ENCODE data around the gene COMT.

COMT gene

DNA sequence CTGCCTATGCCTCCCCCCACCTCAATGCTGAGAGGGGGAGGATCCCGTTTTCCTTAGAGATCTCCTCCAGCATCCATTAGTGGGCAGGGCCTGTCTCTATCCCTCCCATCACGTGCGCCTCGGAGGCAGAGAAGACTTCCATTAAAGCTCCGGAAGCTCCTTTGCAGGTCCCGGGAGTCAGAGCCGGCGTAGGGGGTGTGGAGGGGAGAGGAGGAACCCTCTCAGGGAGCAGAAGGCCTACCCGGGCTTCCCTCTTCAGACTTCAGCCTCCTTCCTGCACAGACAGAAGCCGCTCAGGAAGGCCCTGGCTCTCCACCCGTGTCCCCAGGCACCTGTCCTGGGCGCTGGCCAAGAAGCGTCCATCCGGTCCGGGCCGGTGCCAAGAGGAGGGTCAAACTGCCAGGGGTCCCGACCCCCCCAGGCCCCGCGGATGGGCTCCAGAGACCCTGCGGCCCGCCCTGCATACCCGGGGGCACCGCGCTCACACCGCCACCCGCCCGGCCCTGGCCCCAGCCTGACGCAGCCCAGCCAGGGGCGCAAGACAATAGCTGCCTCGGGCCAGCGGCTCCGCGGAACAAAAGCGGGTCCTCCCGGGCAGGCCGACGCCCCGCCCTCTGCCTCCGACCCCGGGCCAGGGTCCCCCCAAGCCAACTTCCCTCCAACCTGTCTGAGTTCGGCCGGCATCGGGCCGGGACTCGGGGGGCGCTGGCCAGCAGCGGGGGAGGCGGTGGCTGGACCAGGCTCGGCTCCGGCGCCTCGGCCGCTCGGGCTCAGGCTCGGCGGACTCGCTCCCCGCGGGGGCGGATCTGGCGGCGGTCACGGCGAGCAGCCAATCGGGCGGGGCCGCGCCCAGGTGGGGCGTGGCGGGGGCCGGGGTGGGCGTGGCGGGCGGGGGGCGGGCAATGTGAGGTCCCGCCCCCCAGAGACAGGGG lies 45.1 kb downstream of the COMT start (continued):
- TF ChIP-seq, protein P1, sequence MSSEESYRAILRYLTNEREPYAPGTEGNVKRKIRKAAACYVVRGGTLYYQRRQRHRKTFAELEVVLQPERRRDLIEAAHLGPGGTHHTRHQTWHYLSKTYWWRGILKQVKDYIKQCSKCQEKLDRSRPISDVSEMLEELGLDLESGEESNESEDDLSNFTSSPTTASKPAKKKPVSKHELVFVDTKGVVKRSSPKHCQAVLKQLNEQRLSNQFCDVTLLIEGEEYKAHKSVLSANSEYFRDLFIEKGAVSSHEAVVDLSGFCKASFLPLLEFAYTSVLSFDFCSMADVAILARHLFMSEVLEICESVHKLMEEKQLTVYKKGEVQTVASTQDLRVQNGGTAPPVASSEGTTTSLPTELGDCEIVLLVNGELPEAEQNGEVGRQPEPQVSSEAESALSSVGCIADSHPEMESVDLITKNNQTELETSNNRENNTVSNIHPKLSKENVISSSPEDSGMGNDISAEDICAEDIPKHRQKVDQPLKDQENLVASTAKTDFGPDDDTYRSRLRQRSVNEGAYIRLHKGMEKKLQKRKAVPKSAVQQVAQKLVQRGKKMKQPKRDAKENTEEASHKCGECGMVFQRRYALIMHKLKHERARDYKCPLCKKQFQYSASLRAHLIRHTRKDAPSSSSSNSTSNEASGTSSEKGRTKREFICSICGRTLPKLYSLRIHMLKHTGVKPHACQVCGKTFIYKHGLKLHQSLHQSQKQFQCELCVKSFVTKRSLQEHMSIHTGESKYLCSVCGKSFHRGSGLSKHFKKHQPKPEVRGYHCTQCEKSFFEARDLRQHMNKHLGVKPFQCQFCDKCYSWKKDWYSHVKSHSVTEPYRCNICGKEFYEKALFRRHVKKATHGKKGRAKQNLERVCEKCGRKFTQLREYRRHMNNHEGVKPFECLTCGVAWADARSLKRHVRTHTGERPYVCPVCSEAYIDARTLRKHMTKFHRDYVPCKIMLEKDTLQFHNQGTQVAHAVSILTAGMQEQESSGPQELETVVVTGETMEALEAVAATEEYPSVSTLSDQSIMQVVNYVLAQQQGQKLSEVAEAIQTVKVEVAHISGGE (tag by site-specific recombination; conservative IDR thresholded peaks at IDR 0.05; ENCODE audit: low read depth) = no peak
- TF ChIP-seq ZNF658 (tag by site-specific recombination; IDR thresholded peaks at IDR 0.05) (no peak), SP3 (tag by site-specific recombination; IDR thresholded peaks at IDR 0.05) (peak; percentile 71), YY1 (tag by site-specific recombination; IDR thresholded peaks at IDR 0.05) (no peak; the same call in 1 of the 2 replicates), OSR2 (tag by site-specific recombination; IDR thresholded peaks at IDR 0.05) (peak; percentile 87), GLIS1 (tag by site-specific recombination; IDR thresholded peaks at IDR 0.05) (no peak; the same call in 1 of the 2 replicates), ZNF23 (tag by site-specific recombination; IDR thresholded peaks at IDR 0.05; ENCODE audit: borderline replicate concordance) (no peak), KLF8 (tag by site-specific recombination; IDR thresholded peaks at IDR 0.05) (peak; percentile 72; the same call in 1 of the 2 replicates), ZNF24 (tag by site-specific recombination; IDR thresholded peaks at IDR 0.05) (no peak), ZNF121 (tag by site-specific recombination; IDR thresholded peaks at IDR 0.05) (no peak), ZNF677 (tag by site-specific recombination; IDR thresholded peaks at IDR 0.05) (no peak), ZNF571 (tag by site-specific recombination; IDR thresholded peaks at IDR 0.05) (no peak), ZEB2 (tag by site-specific recombination; IDR thresholded peaks at IDR 0.05) (peak; percentile 83), ZNF701 (tag by site-specific recombination; IDR thresholded peaks at IDR 0.05) (no peak), ZNF157 (tag by site-specific recombination; IDR thresholded peaks at IDR 0.05) (no peak), ZNF76 (tag by site-specific recombination; IDR thresholded peaks at IDR 0.05; ENCODE audit: borderline replicate concordance, low read depth) (peak; percentile 27; the same call in 1 of the 2 replicates), ZNF624 (tag by site-specific recombination; IDR thresholded peaks at IDR 0.05) (no peak), ZNF600 (tag by site-specific recombination; IDR thresholded peaks at IDR 0.05) (peak; percentile 71), ZIC2 (tag by site-specific recombination; IDR thresholded peaks at IDR 0.05) (no peak), TRIM28 (IDR thresholded peaks at IDR 0.05; ENCODE audit: borderline replicate concordance, low read length) (no peak), MYNN (tag by site-specific recombination; IDR thresholded peaks at IDR 0.05; ENCODE audit: borderline replicate concordance) (no peak)
- TF ChIP-seq, protein P2, sequence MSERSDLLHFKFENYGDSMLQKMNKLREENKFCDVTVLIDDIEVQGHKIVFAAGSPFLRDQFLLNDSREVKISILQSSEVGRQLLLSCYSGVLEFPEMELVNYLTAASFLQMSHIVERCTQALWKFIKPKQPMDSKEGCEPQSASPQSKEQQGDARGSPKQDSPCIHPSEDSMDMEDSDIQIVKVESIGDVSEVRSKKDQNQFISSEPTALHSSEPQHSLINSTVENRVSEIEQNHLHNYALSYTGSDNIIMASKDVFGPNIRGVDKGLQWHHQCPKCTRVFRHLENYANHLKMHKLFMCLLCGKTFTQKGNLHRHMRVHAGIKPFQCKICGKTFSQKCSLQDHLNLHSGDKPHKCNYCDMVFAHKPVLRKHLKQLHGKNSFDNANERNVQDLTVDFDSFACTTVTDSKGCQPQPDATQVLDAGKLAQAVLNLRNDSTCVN (tag by site-specific recombination; optimal IDR thresholded peaks at IDR 0.05) = peak; percentile 69
- TF ChIP-seq, protein P3, sequence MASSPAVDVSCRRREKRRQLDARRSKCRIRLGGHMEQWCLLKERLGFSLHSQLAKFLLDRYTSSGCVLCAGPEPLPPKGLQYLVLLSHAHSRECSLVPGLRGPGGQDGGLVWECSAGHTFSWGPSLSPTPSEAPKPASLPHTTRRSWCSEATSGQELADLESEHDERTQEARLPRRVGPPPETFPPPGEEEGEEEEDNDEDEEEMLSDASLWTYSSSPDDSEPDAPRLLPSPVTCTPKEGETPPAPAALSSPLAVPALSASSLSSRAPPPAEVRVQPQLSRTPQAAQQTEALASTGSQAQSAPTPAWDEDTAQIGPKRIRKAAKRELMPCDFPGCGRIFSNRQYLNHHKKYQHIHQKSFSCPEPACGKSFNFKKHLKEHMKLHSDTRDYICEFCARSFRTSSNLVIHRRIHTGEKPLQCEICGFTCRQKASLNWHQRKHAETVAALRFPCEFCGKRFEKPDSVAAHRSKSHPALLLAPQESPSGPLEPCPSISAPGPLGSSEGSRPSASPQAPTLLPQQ (tag by site-specific recombination; IDR thresholded peaks at IDR 0.05) = 0 out of 2 replicates have a peak, but pooled peaks have one; percentile 11
- TF ChIP-seq, protein P4, sequence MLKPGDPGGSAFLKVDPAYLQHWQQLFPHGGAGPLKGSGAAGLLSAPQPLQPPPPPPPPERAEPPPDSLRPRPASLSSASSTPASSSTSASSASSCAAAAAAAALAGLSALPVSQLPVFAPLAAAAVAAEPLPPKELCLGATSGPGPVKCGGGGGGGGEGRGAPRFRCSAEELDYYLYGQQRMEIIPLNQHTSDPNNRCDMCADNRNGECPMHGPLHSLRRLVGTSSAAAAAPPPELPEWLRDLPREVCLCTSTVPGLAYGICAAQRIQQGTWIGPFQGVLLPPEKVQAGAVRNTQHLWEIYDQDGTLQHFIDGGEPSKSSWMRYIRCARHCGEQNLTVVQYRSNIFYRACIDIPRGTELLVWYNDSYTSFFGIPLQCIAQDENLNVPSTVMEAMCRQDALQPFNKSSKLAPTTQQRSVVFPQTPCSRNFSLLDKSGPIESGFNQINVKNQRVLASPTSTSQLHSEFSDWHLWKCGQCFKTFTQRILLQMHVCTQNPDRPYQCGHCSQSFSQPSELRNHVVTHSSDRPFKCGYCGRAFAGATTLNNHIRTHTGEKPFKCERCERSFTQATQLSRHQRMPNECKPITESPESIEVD (tag by site-specific recombination; IDR thresholded peaks at IDR 0.05) = no peak
- TF ChIP-seq, protein P5, sequence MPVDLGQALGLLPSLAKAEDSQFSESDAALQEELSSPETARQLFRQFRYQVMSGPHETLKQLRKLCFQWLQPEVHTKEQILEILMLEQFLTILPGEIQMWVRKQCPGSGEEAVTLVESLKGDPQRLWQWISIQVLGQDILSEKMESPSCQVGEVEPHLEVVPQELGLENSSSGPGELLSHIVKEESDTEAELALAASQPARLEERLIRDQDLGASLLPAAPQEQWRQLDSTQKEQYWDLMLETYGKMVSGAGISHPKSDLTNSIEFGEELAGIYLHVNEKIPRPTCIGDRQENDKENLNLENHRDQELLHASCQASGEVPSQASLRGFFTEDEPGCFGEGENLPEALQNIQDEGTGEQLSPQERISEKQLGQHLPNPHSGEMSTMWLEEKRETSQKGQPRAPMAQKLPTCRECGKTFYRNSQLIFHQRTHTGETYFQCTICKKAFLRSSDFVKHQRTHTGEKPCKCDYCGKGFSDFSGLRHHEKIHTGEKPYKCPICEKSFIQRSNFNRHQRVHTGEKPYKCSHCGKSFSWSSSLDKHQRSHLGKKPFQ (tag by site-specific recombination; IDR thresholded peaks at IDR 0.05) = no peak; the same call in 1 of the 2 replicates
- TF ChIP-seq, protein P6, sequence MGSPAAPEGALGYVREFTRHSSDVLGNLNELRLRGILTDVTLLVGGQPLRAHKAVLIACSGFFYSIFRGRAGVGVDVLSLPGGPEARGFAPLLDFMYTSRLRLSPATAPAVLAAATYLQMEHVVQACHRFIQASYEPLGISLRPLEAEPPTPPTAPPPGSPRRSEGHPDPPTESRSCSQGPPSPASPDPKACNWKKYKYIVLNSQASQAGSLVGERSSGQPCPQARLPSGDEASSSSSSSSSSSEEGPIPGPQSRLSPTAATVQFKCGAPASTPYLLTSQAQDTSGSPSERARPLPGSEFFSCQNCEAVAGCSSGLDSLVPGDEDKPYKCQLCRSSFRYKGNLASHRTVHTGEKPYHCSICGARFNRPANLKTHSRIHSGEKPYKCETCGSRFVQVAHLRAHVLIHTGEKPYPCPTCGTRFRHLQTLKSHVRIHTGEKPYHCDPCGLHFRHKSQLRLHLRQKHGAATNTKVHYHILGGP (tag by site-specific recombination; IDR thresholded peaks at IDR 0.05) = no peak
- TF ChIP-seq, protein P7, sequence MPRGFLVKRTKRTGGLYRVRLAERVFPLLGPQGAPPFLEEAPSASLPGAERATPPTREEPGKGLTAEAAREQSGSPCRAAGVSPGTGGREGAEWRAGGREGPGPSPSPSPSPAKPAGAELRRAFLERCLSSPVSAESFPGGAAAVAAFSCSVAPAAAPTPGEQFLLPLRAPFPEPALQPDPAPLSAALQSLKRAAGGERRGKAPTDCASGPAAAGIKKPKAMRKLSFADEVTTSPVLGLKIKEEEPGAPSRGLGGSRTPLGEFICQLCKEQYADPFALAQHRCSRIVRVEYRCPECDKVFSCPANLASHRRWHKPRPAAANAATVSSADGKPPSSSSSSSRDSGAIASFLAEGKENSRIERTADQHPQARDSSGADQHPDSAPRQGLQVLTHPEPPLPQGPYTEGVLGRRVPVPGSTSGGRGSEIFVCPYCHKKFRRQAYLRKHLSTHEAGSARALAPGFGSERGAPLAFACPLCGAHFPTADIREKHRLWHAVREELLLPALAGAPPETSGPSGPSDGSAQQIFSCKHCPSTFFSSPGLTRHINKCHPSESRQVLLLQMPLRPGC (tag by site-specific recombination; IDR thresholded peaks at IDR 0.05) = no peak
